ENCODE data around the gene PAQR9.
A peak's percentile ranks its signal among the peaks of the same experiment; 100 is the strongest.
"Not testable (repeated sequence)": the region's sequence is repeated elsewhere in the genome, so short reads cannot be mapped to it uniquely, and the experiment has no call there.

PAQR9 gene

GRCh38 chr3:142963516-142964448 is at the start of gene PAQR9:
Gene PAQR9, minus strand, starts transcription at chr3:142963674. Its CDS starts 338 bp downstream, at chr3:142963336.
- no peak for DNase-seq

DNA sequence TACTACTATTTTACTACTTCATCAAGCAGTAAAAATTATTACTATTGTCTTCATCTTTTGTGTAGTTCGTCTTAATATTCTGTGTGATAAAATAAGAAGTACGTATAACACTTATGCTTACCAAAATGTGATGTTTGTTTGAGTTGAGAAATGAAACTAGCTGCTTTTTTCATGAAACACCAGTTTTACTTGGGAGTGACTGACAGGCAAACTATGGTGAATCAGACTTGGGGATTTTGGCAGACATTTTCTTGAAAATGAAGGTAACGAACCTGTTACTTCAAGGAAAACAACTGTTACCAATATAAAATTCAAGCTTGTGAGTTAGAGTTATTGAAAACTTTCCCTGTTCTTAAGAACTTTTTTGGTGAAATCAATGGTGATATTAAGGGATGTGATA is 48.2 kb upstream of the PAQR9 start:
- no peak for DNase-seq

- no peak for DNase-seq
Observed at GRCh38 chr3:143010024-143010423, 46.5 kb upstream of the PAQR9 start.

GRCh38 chr3:143004823-143005222 is 41.3 kb upstream of the PAQR9 start:
- no peak for DNase-seq

GRCh38 chr3:143002727-143003126 is 39.3 kb upstream of the PAQR9 start:
- DNase-seq = no peak

DNA sequence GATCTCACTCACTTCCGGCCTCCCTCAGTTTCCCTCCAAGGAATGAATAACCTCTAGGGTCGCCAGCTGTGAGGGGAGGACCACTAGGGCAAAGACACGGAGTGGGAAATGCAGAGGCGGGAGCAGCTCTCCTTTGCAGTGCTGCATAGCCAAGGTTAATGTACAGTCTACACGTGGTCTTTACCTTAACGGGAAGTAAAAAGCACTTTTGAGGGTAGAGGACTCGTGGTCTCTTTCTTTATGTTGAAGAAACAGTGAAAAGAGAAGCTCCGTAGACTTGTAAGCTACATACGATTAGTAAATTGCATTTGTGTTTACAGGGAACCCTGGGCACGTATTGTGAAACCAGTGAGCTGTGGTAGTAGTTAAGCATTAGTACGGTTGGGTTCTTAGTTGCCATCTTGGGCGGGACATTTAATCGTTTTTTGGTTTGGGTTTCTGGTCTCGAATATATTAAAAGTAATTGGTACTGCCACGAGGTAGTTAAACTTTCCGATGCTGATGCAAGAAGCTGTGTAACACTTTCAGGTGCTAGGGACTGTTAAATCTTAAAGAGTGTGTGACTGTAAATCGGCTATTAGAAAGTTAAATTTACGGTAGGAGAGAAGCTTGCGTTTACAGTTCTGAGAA is 38.7 kb upstream of the PAQR9 start:
- DNase-seq = no peak

GRCh38 chr3:143001369-143002082 is 38.1 kb upstream of the PAQR9 start, which contains the start of gene U2SURP:
Gene U2SURP, plus strand, starts transcription at chr3:143001570. Its CDS starts 59 bp downstream, at chr3:143001629.
- DNase-seq = peak; percentile 98

- no peak for DNase-seq
Observed at GRCh38 chr3:143001034-143001368, 37.5 kb upstream of the PAQR9 start.

DNA sequence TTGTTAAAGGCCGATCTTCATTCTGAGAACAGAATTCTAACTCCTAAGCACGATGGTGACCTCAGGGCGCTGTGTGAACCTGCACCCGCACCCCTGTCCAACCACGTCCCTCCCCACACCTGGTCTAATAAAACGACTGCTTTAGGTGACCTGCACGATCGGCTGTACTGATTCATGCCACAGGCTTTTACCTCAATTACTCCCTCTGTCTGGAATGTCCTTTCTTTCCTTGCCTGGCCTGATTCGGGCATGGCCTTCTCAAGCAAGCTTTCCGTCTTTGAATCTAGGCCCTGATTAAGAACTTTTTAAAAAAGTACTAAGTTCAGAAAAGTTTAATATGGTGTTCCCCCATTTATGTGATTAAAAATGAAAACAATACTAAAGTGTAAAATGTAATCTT is 37.1 kb upstream of the PAQR9 start:
- DNase-seq = no peak

- DNase-seq = no peak
Observed at GRCh38 chr3:142999881-143000280, 36.4 kb upstream of the PAQR9 start.

GRCh38 chr3:142998439-142998838 is 35.0 kb upstream of the PAQR9 start:
- DNase-seq = no peak

- no peak for DNase-seq
Observed at GRCh38 chr3:142997330-142997729, 33.9 kb upstream of the PAQR9 start.

DNA sequence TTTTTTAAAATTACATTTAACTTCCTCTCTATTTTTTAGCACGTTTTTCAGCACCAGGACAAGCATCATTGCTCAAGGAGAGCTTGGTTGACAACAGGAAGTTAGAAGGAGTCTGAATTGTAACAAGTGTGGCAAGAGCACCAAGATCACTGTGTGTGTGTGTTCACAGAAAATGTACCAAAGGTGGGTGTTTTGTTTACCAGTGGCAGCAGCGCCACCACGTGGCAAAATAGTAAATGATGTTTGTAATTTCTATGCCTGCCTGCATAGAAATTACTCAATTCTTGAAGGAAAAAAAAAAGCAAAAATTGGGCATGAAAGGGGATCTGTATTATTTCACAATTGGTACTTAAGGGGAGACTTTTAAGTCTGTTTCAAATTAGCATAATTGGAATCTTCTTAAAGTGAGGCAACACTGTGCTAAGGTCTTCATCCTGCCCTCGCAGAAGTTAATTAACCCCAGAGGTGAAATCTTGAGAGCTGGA is 30.5 kb upstream of the PAQR9 start:
- DNase-seq = peak; percentile 74

DNA sequence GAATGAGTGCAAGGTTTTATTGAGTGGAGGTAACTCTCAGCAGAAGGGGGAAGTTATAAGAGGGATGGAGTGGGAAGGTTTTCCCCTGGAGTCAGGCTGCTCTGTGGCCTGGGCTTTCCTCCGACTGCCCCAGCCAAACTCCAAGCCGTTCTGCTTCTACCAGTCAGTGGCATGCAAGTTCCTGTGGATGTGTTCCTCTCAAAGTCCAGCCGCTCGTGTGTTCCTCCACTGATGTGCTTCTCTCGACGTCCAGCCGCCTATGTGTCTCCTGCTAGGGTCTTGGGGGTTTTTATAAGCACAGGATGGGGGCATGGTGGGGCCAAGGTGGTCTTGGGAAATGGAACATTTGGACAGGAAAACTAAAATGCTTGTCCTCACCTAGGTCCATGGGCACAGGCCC is 28.8 kb upstream of the PAQR9 start:
- no peak for DNase-seq

- no peak for DNase-seq
Observed at GRCh38 chr3:142990721-142991120, 27.2 kb upstream of the PAQR9 start.

DNA sequence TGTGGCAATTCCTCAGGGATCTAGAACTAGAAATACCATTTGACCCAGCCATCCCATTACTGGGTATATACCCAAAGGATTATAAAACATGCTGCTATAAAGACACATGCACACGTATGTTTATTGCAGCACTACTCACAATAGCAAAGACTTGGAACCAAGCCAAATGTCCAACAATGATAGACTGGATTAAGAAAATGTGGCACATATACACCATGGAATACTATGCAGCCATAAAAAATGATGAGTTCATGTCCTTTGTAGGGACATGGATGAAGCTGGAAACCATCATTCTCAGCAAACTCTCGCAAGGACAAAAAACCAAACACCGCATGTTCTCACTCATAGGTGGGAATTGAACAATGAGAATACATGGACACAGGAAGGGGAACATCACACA is 25.4 kb upstream of the PAQR9 start:
- DNase-seq = not testable (repeated sequence)

DNA sequence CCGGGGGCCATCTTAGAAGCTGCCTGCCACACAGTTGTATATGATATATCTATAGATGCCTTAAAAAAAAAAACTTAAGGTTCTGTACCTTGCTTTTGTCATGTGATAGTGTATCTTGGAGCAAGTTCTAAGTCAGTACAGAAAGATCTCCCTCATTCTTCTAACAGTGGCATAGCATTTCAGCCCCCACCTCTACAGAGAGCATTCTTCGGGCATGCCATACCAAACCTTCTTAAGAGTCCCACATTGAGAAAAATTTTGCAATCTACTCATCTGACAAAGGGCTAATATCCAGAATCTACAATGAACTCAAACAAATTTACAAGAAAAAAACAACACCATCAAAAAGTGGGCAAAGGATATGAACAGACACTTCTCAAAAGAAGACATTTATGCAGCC is 24.7 kb upstream of the PAQR9 start:
- DNase-seq = not testable (repeated sequence)

DNA sequence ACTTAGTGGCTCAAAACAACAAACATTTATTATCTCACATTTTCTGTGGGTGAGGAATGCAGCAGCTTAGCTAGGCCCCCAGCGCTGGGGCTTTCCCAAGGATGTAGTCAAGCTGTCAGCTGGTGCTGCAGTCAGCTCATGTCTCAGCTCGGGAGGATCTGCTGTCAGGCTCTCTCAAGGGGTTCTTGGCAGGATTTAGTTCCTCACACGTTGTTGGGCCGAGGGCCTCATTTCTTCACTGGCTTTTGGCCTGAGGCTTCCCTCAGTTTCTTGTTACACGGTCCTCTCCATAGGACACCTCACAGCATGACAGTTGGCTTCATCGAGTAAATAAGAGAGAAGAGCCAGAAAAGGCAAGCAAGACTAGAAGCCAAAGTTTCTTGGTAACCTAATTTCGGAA is 24.2 kb upstream of the PAQR9 start:
- no peak for DNase-seq

DNA sequence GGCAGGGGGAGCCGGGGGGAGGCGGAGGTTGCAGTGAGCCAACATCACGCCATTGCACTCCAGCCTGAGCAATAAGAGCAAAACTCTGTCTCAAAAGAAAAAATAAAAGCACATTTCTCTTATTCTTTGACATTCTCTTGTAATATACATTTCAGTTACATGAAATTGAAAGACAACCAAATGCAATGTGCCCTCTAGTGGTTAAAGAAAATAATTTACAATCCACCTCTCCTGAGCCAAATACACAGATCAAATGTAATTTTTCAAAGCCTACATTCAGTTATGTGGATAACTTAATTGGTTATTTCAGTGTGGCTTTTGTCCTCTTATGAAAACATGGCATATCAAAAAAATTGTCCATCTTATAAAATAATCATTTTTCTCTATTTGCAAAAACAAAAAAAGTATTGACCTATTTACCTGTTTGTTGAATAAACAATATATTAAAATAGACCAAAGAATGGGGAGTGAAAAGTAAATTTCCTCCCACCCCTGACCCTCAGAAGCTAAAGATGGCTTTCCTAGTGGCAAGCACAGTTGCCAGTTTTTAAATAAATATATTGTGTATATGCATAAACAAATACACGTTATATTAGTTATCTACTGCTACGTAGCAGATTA is 23.7 kb upstream of the PAQR9 start:
- DNase-seq = no peak

GRCh38 chr3:142984255-142984654 is 20.8 kb upstream of the PAQR9 start:
- no peak for DNase-seq

GRCh38 chr3:142983318-142983717 is 19.8 kb upstream of the PAQR9 start:
- no peak for DNase-seq

DNA sequence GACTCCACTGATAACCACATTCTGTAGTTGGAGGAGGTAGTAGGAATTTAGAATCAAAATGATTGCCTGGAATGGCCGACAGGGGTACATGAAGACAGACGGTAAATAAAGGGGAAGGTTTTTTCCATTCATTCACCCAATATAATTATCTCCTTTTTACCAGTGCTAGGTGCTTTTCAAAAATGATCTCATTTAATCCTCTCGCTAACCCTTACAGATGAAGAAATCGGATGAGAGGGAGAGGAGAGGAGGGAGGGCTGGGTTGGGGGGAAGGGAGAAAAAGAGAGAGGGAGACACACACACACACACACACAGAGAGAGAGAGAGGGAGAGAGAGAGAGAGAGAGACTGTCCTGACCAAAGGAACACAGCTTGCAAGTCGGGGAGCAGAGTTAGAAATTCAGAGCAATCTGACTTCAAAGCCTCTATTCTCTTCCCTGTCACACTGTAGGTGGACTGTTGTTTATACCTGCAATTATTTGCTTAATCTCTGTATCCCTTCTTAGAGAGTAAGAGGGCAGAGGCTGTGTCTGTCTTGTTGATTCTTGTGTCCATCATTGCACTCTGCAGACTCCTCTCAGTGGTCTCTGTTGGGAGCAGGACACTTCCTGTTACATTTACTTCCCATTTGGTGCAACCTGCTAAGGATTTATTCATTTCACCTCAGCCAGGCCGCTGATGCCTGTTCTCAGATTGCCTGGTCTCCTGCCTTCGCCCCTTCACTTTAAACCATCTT is 18.7 kb upstream of the PAQR9 start:
- DNase-seq = no peak

Data from femur (tissue), 1 donor.